Heart left ventricle (tissue), 16 donors: ENCODE data around the gene IL23A. TPM values are rescaled to one million over a fixed set of nuclear protein-coding genes. Genes with fewer than 3 reads are reported as not detected.

Experiments used
- ATAC-seq, 4 donors: fragments of 200-7000 bp; cut with Tn5 transposase; one replicate each; pipeline ENCODE4 v1.9.1; 2020 to 2022; ENCODE audit warnings: moderate library complexity in 4 of 4, mild to moderate bottlenecking in 3 of 4, moderate number of reproducible peaks in 1 of 4
- DNase-seq, 5 donors: peaks; one replicate each; pipeline ENCODE4 v3.0.0-alpha.2; 2020
- H3K27ac ChIP-seq, 12 donors: fragments of 200-600 bp; sonication (generic) in 4 of 12; one replicate each; pipeline versions ENCODE4 v1.5.0 to v1.8.0; 2016 to 2022; ENCODE audit warnings: mild to moderate bottlenecking in 2 of 12
- H3K27me3 ChIP-seq, 9 donors: fragments of 200-600 bp; sonication (generic) in 2 of 9; one replicate each; pipeline versions ENCODE4 v1.5.1 to v1.8.0; 2016 to 2022; ENCODE audit warnings: mild to moderate bottlenecking in 3 of 9
- H3K36me3 ChIP-seq, 9 donors: fragments of 200-600 bp; sonication (generic) in 2 of 9; one replicate each; pipeline versions ENCODE4 v1.5.0 to v1.8.0; 2018 to 2022; ENCODE audit warnings: mild to moderate bottlenecking in 2 of 9
- H3K4me1 ChIP-seq, 12 donors: fragments of 200-600 bp; sonication (generic) in 4 of 12; one replicate each; pipeline versions ENCODE4 v1.5.0 to v1.8.0; 2016 to 2022; ENCODE audit warnings: mild to moderate bottlenecking in 3 of 12
- H3K4me3 ChIP-seq, 12 donors: fragments of 200-600 bp; sonication (generic) in 4 of 12; one replicate each; pipeline versions ENCODE4 v1.5.0 to v1.8.0; 2017 to 2022; ENCODE audit warnings: mild to moderate bottlenecking in 9 of 12, moderate library complexity in 4 of 12
- H3K9me3 ChIP-seq, 12 donors: fragments of 200-600 bp; sonication (generic) in 4 of 12; one replicate each; pipeline versions ENCODE4 v1.5.0 to v1.8.0; 2016 to 2022; ENCODE audit warnings: mild to moderate bottlenecking in 1 of 12
- POLR2A ChIP-seq, 2 donors: fragments of 450-650 bp; IDR thresholded peaks; one replicate each; pipeline ENCODE4 v1.6.1; 2017; ENCODE audit warnings: antibody characterized with exemption in 2 of 2, mild to moderate bottlenecking in 2 of 2, moderate library complexity in 2 of 2
- WGBS, 4 donors: extraction: QIAGEN DNeasy Blood & Tissue Kit in 2 of 4; methylation state at CpG; one replicate each; pipeline versions ENCODE4 v1.1.5 to v1.1.7; 2013 to 2018; 5-methylcytosine and 5-hydroxymethylcytosine counted together
- intact Hi-C, 10 donors: fragments of 100-400 bp; cut with DNase I; formaldehyde crosslinking; loops; one replicate each; pipeline versions ENCODE4 v1.11.1 to v1.14.2; 2022
- polyA plus RNA-seq, 2 donors: library from polyadenylated mRNA; stranded (reverse); fragments of 200-250 nt; gene quantifications; one replicate each; pipeline ENCODE4 v1.2.3, GENCODE V29; 2013
- total RNA-seq, 9 donors: library from RNA; depleted of rRNA in 2 of 9; stranded (reverse); fragments of >200 nt in 2 of 9; fragmentation: NEBNext Ultra II Directional in 3 of 9; extraction: Animal tissue kit (Norgen Biotek cat#: 25700) in 3 of 9; gene quantifications; one replicate each; pipeline versions ENCODE4 v1.1.0 to v1.2.4, GENCODE V29; 2016 to 2023
- TF ChIP-seq, protein P1 (sequence below), 12 donors: fragments of 200-600 bp; sonication (generic) in 4 of 12; IDR thresholded peaks; one replicate each; pipeline versions ENCODE4 v1.5.0 to v1.8.0; 2018 to 2022; ENCODE audit warnings: antibody characterized with exemption in 12 of 12, mild to moderate bottlenecking in 5 of 12
- donor health status: ischemic (EF 13 %, LVEDD 7.1; RV severe dilation, severe dysfunction).
- donor health status: healthy with polysubstance abuse.
- donor health status: DM: no; HTN: yes; CAD: no.
- donor health status: DM: no; HTN: no; CAD: no.
- donor health status: ischemic (EF 25% LVEDD 6.9; RV normal size, moderate dysfunction).
- donor health status: ischemic (EF 25% LVEDD 5.7; RV mildly dilated, moderate dysfunction).
- donor health status: healthy.
- donor health status: DM: yes; HTN: yes; CAD: no.
- donor health status: ischemic (EF 35%, LVEDD 5.7; RV mildly dilated, moderate dysfunction).
- donor health status: nonischemic (EF 11% LVEDD 7.7; RV severe dilation, severe dysfunction).
- donor health status: DM: yes; HTN: yes; CAD: no.
- donor health status: PGD.
- donor health status: ischemic (EF 29% LVEDD 5.4; RV normal size, mild dysfunction).
- donor health status: nonischemic (EF 23%, LVEDD 6.1; RV moderate dilation, normal function).

The IL23A gene
- total and polyA plus RNA-seq, 11 donors: 0.29 to 0.69 TPM; not detected in 9

DNA sequence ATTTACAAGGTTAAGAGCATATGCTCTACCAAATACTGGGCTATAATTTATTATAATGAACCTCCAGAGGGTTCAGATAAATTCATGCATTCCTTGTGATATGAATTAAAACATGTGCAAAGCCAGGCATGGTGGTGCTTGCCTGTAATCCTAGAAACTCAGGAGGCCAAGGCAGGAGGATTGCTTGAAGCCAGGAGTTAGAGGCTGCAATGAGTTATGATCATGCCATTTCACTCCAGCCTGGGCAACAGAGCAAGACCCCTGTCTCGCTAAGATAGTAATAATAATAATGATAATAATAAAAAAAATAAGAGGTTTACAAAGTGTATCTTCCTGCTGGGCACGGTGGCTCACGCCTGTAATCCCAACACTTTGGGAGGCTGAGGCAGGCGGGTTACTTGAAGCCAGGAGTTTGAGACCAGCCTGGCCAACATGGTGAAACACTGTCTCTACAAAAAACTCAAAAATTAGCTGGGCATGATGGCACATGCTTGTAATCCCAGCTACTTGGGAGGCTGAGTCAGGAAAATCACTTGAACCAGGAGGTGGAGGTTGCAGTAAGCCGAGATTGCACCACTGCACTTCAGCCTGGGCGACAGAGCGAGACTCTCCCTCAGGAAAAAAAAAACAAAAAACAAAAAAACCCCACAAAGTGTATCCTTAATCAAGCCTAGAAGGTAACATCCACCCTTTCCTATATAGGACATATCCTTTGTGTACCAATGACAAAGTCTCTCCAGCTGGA, 31.3 kb upstream of the IL23A start:
- DNase-seq: no peak
- Histone ChIP-seq H3K27ac (no peak overlapping the region), H3K27me3 (no peaks in the 10 kb centered on the region), H3K4me1 (peaks cover 0 to 9% (median 2%) of the 10 kb centered on the region in 12 donors), H3K9me3 (no peaks in the 10 kb centered on the region), H3K4me3 (no peak overlapping the region), H3K36me3 (peaks cover 0 to 84% (median 67%) of the 10 kb centered on the region in 9 donors)
- no peak for ATAC-seq
- no peak for TF ChIP-seq POLR2A (IDR thresholded peaks at IDR 0.05)
- TF ChIP-seq, protein P1, sequence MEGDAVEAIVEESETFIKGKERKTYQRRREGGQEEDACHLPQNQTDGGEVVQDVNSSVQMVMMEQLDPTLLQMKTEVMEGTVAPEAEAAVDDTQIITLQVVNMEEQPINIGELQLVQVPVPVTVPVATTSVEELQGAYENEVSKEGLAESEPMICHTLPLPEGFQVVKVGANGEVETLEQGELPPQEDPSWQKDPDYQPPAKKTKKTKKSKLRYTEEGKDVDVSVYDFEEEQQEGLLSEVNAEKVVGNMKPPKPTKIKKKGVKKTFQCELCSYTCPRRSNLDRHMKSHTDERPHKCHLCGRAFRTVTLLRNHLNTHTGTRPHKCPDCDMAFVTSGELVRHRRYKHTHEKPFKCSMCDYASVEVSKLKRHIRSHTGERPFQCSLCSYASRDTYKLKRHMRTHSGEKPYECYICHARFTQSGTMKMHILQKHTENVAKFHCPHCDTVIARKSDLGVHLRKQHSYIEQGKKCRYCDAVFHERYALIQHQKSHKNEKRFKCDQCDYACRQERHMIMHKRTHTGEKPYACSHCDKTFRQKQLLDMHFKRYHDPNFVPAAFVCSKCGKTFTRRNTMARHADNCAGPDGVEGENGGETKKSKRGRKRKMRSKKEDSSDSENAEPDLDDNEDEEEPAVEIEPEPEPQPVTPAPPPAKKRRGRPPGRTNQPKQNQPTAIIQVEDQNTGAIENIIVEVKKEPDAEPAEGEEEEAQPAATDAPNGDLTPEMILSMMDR (IDR thresholded peaks at IDR 0.05): no peak
- intact Hi-C loops: no loop called here
- 96 to 98% (median 96%) methylated on average over 7 of the region's 7 CpGs for WGBS, 4 donors

DNA sequence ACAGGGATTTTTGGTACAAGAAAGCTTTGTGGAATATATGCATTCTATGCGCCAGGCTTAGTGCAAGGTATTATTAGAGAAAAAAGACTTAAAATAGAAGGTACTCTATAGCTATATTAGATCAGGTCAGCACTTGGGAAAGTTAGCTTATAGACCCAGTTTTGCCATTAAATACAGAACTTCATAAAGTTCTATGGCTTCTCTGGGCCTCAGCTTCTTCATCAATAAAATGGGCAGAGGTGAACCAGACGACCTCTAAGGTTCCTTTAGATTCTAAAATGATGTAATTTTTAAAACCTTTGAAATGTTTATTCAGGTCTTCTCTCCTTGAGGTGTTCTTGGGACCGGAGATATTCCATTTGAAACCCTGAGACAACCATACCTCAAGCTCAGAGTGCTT, 30.0 kb upstream of the IL23A start:
- WGBS, 4 donors: 90 to 97% (median 92%) methylated on average over 3 of the region's 3 CpGs
- ATAC-seq (no peak), DNase-seq (no peak)
- peaks cover 0 to 94% (median 78%) of the 10 kb centered on the region in 9 donors for H3K36me3 ChIP-seq
- no peaks in the 10 kb centered on the region for H3K9me3 ChIP-seq
- no peak for TF ChIP-seq POLR2A (IDR thresholded peaks at IDR 0.05)
- TF ChIP-seq, protein P1 (IDR thresholded peaks at IDR 0.05): no peak
- H3K27me3 ChIP-seq: no peaks in the 10 kb centered on the region
- no peak overlapping the region for H3K4me3 ChIP-seq
- no peaks in the 10 kb centered on the region for H3K4me1 ChIP-seq
- H3K27ac ChIP-seq: no peak overlapping the region
- intact Hi-C loops: no loop called here

- intact Hi-C loops: loop anchor here in 1 of 10 donors (10.0 kb wide), 2 partner anchors 154 to 186 kb away; partner anchors contain the start of genes ESYT1 and SPRYD4
- no peak for TF ChIP-seq POLR2A (IDR thresholded peaks at IDR 0.05)
- DNase-seq (no peak), ATAC-seq (no peak)
- H3K36me3 ChIP-seq: peaks cover 0 to 82% (median 69%) of the 10 kb centered on the region in 9 donors
- H3K27ac ChIP-seq: no peak overlapping the region
- no peaks in the 10 kb centered on the region for H3K27me3 ChIP-seq
- H3K9me3 ChIP-seq: no peaks in the 10 kb centered on the region
- 94 to 97% (median 95%) methylated on average over 12 of the region's 12 CpGs for WGBS, 4 donors
- peaks cover 0 to 13% (median 8%) of the 10 kb centered on the region in 12 donors for H3K4me1 ChIP-seq
- no peak overlapping the region for H3K4me3 ChIP-seq
These were observed 27.7 kb upstream of the IL23A start for GRCh38 chr12:56311003-56311402.

GRCh38 chr12:56315249-56315621, 23.4 kb upstream of the IL23A start:
- 0 to 2% (median 1%) methylated on average over 3 to 11 of the region's 11 CpGs for WGBS, 4 donors
- intact Hi-C loops: loop anchor here in 3 of 10 donors (5.0 to 10.0 kb wide), 4 partner anchors 150 to 198 kb away; partner anchors contain the start of genes SPRYD4 (in 2 of the 3), ESYT1 (in 1 of the 3), RPL41 (in 1 of the 3) and ZC3H10 (in 1 of the 3)
- peak in 1 of 4 donors; percentile 5 for ATAC-seq

More at GRCh38 chr12:56315249-56315621, 23.4 kb upstream of the IL23A start:
- Histone ChIP-seq H3K9me3 (no peaks in the 10 kb centered on the region), H3K4me1 (peaks cover 0 to 20% (median 13%) of the 10 kb centered on the region in 12 donors), H3K36me3 (peaks cover 0 to 72% (median 56%) of the 10 kb centered on the region in 9 donors), H3K27ac (peak overlapping the region; percentile 84 to 99 (median 93)), H3K27me3 (no peaks in the 10 kb centered on the region), H3K4me3 (peak overlapping the region; percentile 44 to 97 (median 88))
- TF ChIP-seq, protein P1 (IDR thresholded peaks at IDR 0.05): no peak
- no peak for TF ChIP-seq POLR2A (IDR thresholded peaks at IDR 0.05)
- DNase-seq: no peak
